AG04450 (cell line): ENCODE results near the gene CEPT1. TPM values are rescaled to one million over a fixed set of nuclear protein-coding genes. Genes with fewer than 3 reads are reported as not detected.

Experiments
- CTCF ChIA-PET: fragments of 300-600, 350-600 bp; formaldehyde crosslinking; extraction: SDS; loops from one replicate; lab custom pipeline; 2022; ENCODE audit warnings: antibody characterized with exemption, inconsistent platforms; lab: Charles Lee
- POLR2A ChIA-PET: fragments of 350-600 bp; formaldehyde crosslinking; extraction: SDS; loops from one replicate; lab custom pipeline; 2021; ENCODE audit warnings: antibody characterized with exemption, inconsistent platforms; lab: Yijun Ruan, JAX
- DNase-seq: peaks from one replicate; pipeline ENCODE4 v3.0.0-alpha.2; 2011; ENCODE audit warnings: low read depth, low spot score
- H3K27ac ChIP-seq: one replicate; pipeline ENCODE4 v1.5.1; 2012; ENCODE audit warnings: low read depth, low read length, control low read depth
- H3K27me3 ChIP-seq: one replicate; pipeline ENCODE4 v1.6.0; 2012; ENCODE audit warnings: low read length; ENCODE audit not compliant: control insufficient read depth, insufficient read depth
- H3K4me3 ChIP-seq: 2 replicates; pipeline ENCODE4 v1.5.1; 2011; ENCODE audit warnings: mild to moderate bottlenecking, low read depth, low read length, control low read depth
- H3K9me3 ChIP-seq: 2 replicates; pipeline ENCODE4 v1.5.1; 2012; ENCODE audit warnings: low read length; ENCODE audit not compliant: control insufficient read depth, insufficient read depth
- CTCF ChIP-seq: IDR thresholded peaks from 2 replicates; pipeline ENCODE4 v1.5.1; 2011; ENCODE audit warnings: low read depth, low read length, control low read depth, inconsistent platforms
- polyA plus RNA-seq: library from polyadenylated mRNA; depleted of rRNA; stranded (reverse); fragments of >200 nt; gene quantifications from 2 replicates; pipeline ENCODE4 v1.2.3, GENCODE V29; 2011

CEPT1 gene
- polyA plus RNA-seq, 1 experiment = 28.6 TPM

GRCh38 chr1:111154021-111154999 lies 14.3 kb downstream of the CEPT1 start:
- CTCF ChIA-PET = no interaction called here
- no peak for TF ChIP-seq CTCF
- H3K9me3 ChIP-seq = no peaks in the 10 kb centered on the region
- POLR2A ChIA-PET = no interaction called here
- no peak overlapping the region for H3K27ac ChIP-seq
- H3K4me3 ChIP-seq = no peak overlapping the region
- H3K27me3 ChIP-seq = no peaks in the 10 kb centered on the region
- no peak for DNase-seq

- Histone ChIP-seq H3K4me3 (no peak overlapping the region), H3K9me3 (no peaks in the 10 kb centered on the region), H3K27ac (no peak overlapping the region), H3K27me3 (no peaks in the 10 kb centered on the region)
- DNase-seq = no peak
- ChIA-PET POLR2A (interaction anchor here (0.6 kb wide), 1 partner anchor 296 kb away, joined by 7 read pairs; no protein-coding TSS in a partner anchor), CTCF (interaction anchor here (0.6 kb wide), 1 partner anchor 66 kb away, joined by 3 read pairs; no protein-coding TSS in a partner anchor)
- no peak for TF ChIP-seq CTCF
Measured at GRCh38 chr1:111157431-111157830, 17.4 kb downstream of the CEPT1 start.

- Histone ChIP-seq H3K9me3 (no peaks in the 10 kb centered on the region), H3K27me3 (no peaks in the 10 kb centered on the region), H3K27ac (no peak overlapping the region), H3K4me3 (no peak overlapping the region)
- DNase-seq = no peak
- ChIA-PET POLR2A (no interaction called here), CTCF (interaction anchor here (1.0 kb wide), 1 partner anchor 238 kb away, joined by 3 read pairs; no protein-coding TSS in a partner anchor)
- TF ChIP-seq CTCF = no peak
Measured at GRCh38 chr1:111161843-111162487, 21.9 kb downstream of the CEPT1 start.

- ChIA-PET CTCF (interaction anchor here (1.0 kb wide), 1 partner anchor 237 kb away, joined by 3 read pairs; no protein-coding TSS in a partner anchor), POLR2A (no interaction called here)
- H3K4me3 ChIP-seq = no peak overlapping the region
- no peaks in the 10 kb centered on the region for H3K27me3 ChIP-seq
- no peak for TF ChIP-seq CTCF
- H3K9me3 ChIP-seq = no peaks in the 10 kb centered on the region
- H3K27ac ChIP-seq = no peak overlapping the region
- DNase-seq = no peak
Measured at GRCh38 chr1:111162488-111162880, 22.5 kb downstream of the CEPT1 start.
